ENCODE data around the gene NUP133. TPM values are rescaled to one million over a fixed set of nuclear protein-coding genes. Genes with fewer than 3 reads are reported as not detected.
A peak's percentile ranks its signal among the peaks of the same experiment; 100 is the strongest.

The NUP133 gene
- total RNA-seq (2013) = 25.2 TPM
- polyA plus RNA-seq (10 to 100 TPM in 2 of 3 donors, 1 to 10 TPM in 1; 9.0 to 12.8 (median 12.4) TPM), polyA minus RNA-seq (10.3 and 18.2 TPM in 2 replicates), total RNA-seq (12.3 to 52.2 (median 33.6) reads per million in 11 experiments)

DNA sequence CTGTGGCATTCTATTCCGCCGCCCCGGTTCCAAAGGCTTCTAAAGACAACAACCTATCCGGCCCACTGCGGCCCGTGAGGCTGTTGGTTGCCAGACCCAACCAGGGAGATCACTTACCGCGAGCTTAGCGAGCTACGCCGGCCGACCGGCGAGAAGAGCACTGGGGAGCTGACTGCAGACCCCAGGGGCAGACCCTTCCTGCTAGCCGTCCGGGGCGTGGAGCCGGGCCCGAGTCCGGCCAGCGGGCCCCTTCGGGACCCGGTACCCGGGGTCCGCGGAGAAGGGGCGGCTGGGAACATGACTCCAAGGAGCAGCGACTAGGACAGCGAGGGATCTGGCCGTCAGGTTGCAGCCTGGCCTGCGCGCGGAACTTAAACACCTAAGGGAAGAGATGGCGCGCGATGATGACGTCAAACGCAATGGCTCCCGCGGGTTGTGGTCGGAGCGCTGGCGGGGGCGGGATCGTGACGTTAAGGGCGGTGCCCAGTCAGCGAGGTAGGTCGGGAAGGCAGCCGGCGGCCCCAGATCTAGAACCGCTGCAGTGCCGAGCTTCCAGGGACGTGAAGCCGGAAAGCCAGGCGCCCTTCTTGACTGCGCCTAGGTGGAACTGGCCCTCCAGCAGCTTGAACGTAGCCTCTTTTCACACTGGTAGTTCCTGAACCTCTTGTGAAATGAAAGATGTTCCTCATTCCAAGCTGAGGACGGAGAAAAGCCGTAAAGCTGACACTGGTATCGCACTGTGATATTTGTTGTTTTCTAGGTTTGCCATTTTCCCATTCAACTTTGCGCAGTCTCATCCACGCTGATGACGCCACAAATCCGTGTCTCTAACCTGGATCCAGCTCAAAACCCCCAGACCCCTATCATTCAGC lies at the start of gene NUP133:
TSS of gene NUP133 (minus strand) at position 391 of the 872 bp plus-strand sequence. CDS start at position 299, 92 bp downstream.
- intact Hi-C loops (cut with micrococcal nuclease) = loop anchor here (5.0 to 10.0 kb wide), 2 partner anchors 47 to 236 kb away; partner anchors contain the start of genes ABCB10 (in 1 of the 2) and RAB4A (in 1 of the 2)
- peak within 1 kb of the TSS; percentile 63 to 99 (median 80) for H3K4me3 ChIP-seq (replicated peaks in 1 of 3; ENCODE audit: low read depth in 2 of 3, low read length in 3 of 3)
- H4K20me1 ChIP-seq (ENCODE audit: insufficient read depth, low read length) = no peaks in the 10 kb centered on the region
- H3K79me2 ChIP-seq (ENCODE audit: insufficient read depth, low read length) = peaks cover 34% of the 10 kb centered on the region
- peak; percentile 97 to 98 (median 98) for DNase-seq
- H3K4me2 ChIP-seq (replicated peaks; ENCODE audit: extremely low read depth, low read length, poor library complexity, severe bottlenecking) = peak within 1 kb of the TSS; percentile 76
- H3K36me3 Mint-ChIP-seq = peaks cover 8 to 12% of the 10 kb centered on the region in 2 donors
- WGBS (ENCODE audit: insufficient coverage) = under 1% methylated on average over 64 of the region's 65 CpGs
- H3K27ac ChIP-seq (ENCODE audit: low read depth in 1 of 2, low read length in 2 of 2) = peak within 1 kb of the TSS; percentile 93 to 99
- peaks cover 0 to 2% (median 0%) of the 10 kb centered on the region in 7 donors for H3K9me3 Mint-ChIP-seq
- peaks cover 14 to 20% of the 10 kb centered on the region in 2 donors for H3K4me1 ChIP-seq (ENCODE audit: control insufficient read depth in 1 of 2, insufficient read depth in 2 of 2, low read length in 2 of 2)
- peaks cover 21% of the 10 kb centered on the region for H3K4me1 Mint-ChIP-seq
- TF ChIP-seq, protein P1, sequence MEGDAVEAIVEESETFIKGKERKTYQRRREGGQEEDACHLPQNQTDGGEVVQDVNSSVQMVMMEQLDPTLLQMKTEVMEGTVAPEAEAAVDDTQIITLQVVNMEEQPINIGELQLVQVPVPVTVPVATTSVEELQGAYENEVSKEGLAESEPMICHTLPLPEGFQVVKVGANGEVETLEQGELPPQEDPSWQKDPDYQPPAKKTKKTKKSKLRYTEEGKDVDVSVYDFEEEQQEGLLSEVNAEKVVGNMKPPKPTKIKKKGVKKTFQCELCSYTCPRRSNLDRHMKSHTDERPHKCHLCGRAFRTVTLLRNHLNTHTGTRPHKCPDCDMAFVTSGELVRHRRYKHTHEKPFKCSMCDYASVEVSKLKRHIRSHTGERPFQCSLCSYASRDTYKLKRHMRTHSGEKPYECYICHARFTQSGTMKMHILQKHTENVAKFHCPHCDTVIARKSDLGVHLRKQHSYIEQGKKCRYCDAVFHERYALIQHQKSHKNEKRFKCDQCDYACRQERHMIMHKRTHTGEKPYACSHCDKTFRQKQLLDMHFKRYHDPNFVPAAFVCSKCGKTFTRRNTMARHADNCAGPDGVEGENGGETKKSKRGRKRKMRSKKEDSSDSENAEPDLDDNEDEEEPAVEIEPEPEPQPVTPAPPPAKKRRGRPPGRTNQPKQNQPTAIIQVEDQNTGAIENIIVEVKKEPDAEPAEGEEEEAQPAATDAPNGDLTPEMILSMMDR (IDR thresholded peaks at IDR 0.05) = no peak
- peak within 1 kb of the TSS; percentile 96 for H2AFZ ChIP-seq (ENCODE audit: insufficient read depth, low read depth, low read length, poor library complexity, severe bottlenecking)
- peaks cover 9 to 14% of the 10 kb centered on the region in 2 donors for H3K36me3 ChIP-seq (replicated peaks in 1 of 2; ENCODE audit: control insufficient read depth in 1 of 2, insufficient read depth in 2 of 2, low read length in 2 of 2)
- no peaks in the 10 kb centered on the region for H3K9me3 ChIP-seq (replicated peaks in 1 of 2; ENCODE audit: control insufficient read depth in 1 of 2, insufficient read depth in 1 of 2, low read length in 2 of 2)
- peaks cover 0 to 3% (median 0%) of the 10 kb centered on the region in 3 donors for H3K27me3 Mint-ChIP-seq (ENCODE audit: low read depth in 3 of 3)
- H3K4me3 Mint-ChIP-seq = peak within 1 kb of the TSS; percentile 81 to 92
- H3K27me3 ChIP-seq (ENCODE audit: control insufficient read depth in 2 of 2, insufficient read depth in 2 of 2, low read length in 2 of 2) = no peaks in the 10 kb centered on the region
- peak within 1 kb of the TSS; percentile 96 to 99 (median 99) for H3K27ac Mint-ChIP-seq
- H3K9ac ChIP-seq (ENCODE audit: insufficient read depth, low read length, poor library complexity, severe bottlenecking) = peak within 1 kb of the TSS; percentile 97

DNA sequence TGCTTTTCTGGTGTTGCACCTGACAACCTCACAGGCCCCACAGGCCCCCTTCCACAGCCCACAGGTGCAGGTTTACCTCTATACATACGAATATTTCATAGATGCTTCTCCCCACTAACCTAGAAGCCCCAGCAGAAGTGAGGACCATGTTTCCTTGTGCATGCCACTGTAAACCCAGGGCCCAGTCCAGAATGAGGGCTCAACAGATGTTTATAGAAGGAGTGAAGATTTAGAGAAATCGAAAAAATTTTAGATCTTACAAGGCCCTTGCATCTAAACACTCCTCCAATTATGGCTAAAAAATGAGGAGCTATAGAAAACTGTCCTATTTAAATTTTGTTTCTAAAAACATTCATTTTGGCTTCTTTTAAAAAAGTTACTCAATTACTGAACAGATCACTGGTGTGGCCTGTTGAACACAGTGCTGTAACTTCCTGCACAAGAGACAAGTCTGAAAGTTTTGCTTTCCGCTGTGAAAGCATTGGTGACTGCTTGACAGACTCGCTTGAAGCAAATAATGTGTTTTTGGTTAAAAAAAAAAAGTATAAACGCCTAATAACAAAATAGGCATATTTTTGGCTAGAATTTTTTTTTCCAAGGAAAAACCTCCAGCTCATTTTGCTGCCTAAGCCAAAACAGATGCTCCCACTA lies 49.2 kb upstream of the NUP133 start:
- peaks cover 30 to 41% of the 10 kb centered on the region in 2 donors for H3K4me1 ChIP-seq (ENCODE audit: control insufficient read depth in 1 of 2, insufficient read depth in 2 of 2, low read length in 2 of 2)
- Mint-ChIP-seq H3K27ac (peak overlapping the region; percentile 45 to 84 (median 79)), H3K36me3 (peaks cover 0 to 16% of the 10 kb centered on the region in 2 donors), H3K4me1 (peaks cover 54% of the 10 kb centered on the region), H3K27me3 (ENCODE audit: low read depth in 3 of 3) (peaks cover 0 to 2% (median 0%) of the 10 kb centered on the region in 3 donors), H3K4me3 (peak overlapping the region; percentile 80 to 93), H3K9me3 (no peaks in the 10 kb centered on the region)
- TF ChIP-seq, protein P1 (IDR thresholded peaks at IDR 0.05) = no peak
- peak overlapping the region; percentile 65 to 95 (median 89) for H3K4me3 ChIP-seq (replicated peaks in 1 of 3; ENCODE audit: low read depth in 2 of 3, low read length in 3 of 3)
- H2AFZ ChIP-seq (ENCODE audit: insufficient read depth, low read depth, low read length, poor library complexity, severe bottlenecking) = peak overlapping the region; percentile 86
- H3K27ac ChIP-seq (ENCODE audit: low read depth in 1 of 2, low read length in 2 of 2) = peak overlapping the region; percentile 54 to 80
- no peaks in the 10 kb centered on the region for H3K27me3 ChIP-seq (ENCODE audit: control insufficient read depth in 2 of 2, insufficient read depth in 2 of 2, low read length in 2 of 2)
- peaks cover 66% of the 10 kb centered on the region for H3K79me2 ChIP-seq (ENCODE audit: insufficient read depth, low read length)
- H3K9me3 ChIP-seq (replicated peaks in 1 of 2; ENCODE audit: control insufficient read depth in 1 of 2, insufficient read depth in 1 of 2, low read length in 2 of 2) = no peaks in the 10 kb centered on the region
- intact Hi-C loops (cut with micrococcal nuclease) = loop anchor here (5.0 to 10.0 kb wide), 2 partner anchors 53 to 70 kb away; partner anchors contain the start of genes TAF5L (in 2 of the 2), URB2 (in 2 of the 2) and NUP133 (in 1 of the 2)
- peaks cover 40% of the 10 kb centered on the region for H4K20me1 ChIP-seq (ENCODE audit: insufficient read depth, low read length)
- no CpG with 5 or more reads among the region's 5 CpGs for WGBS (ENCODE audit: insufficient coverage)
- no peaks in the 10 kb centered on the region for H3K36me3 ChIP-seq (replicated peaks in 1 of 2; ENCODE audit: control insufficient read depth in 1 of 2, insufficient read depth in 2 of 2, low read length in 2 of 2)
- peak overlapping the region; percentile 96 for H3K4me2 ChIP-seq (replicated peaks; ENCODE audit: extremely low read depth, low read length, poor library complexity, severe bottlenecking)
- peak overlapping the region; percentile 77 for H3K9ac ChIP-seq (ENCODE audit: insufficient read depth, low read length, poor library complexity, severe bottlenecking)
- peak in 2 of 3 donors; percentile 18 to 43 for DNase-seq
